Raji (cell line): ENCODE data around the gene GALNT10.

Experiments
- POLR2A ChIP-seq: IDR thresholded peaks from 2 replicates; pipeline ENCODE4 v1.6.1; 2011; ENCODE audit warnings: low read depth, low read length, control low read depth; ENCODE audit not compliant: insufficient read depth

Gene GALNT10

GRCh38 chr5:154197801-154198491 lies 7.4 kb downstream of the GALNT10 start:
- TF ChIP-seq POLR2A: no peak

- TF ChIP-seq POLR2A: no peak
Observed at GRCh38 chr5:154198611-154199230, 8.2 kb downstream of the GALNT10 start.

- no peak for TF ChIP-seq POLR2A
Observed at GRCh38 chr5:154199263-154199662, 8.7 kb downstream of the GALNT10 start.

- no peak for TF ChIP-seq POLR2A
Observed at GRCh38 chr5:154199671-154200220, 9.2 kb downstream of the GALNT10 start.

- TF ChIP-seq POLR2A: no peak
Observed at GRCh38 chr5:154200221-154200620, 9.7 kb downstream of the GALNT10 start.

- TF ChIP-seq POLR2A: no peak
Observed at GRCh38 chr5:154201108-154201769, 10.7 kb downstream of the GALNT10 start.

GRCh38 chr5:154202379-154203260 lies 12.1 kb downstream of the GALNT10 start:
- no peak for TF ChIP-seq POLR2A

GRCh38 chr5:154203798-154204578 lies 13.5 kb downstream of the GALNT10 start:
- TF ChIP-seq POLR2A: no peak

- no peak for TF ChIP-seq POLR2A
Observed at GRCh38 chr5:154205441-154206117, 15.0 kb downstream of the GALNT10 start.

GRCh38 chr5:154206311-154206710 lies 15.8 kb downstream of the GALNT10 start:
- no peak for TF ChIP-seq POLR2A

- TF ChIP-seq POLR2A: no peak
Observed at GRCh38 chr5:154207204-154207603, 16.7 kb downstream of the GALNT10 start.

GRCh38 chr5:154209591-154210081 lies 19.1 kb downstream of the GALNT10 start:
- TF ChIP-seq POLR2A: no peak

GRCh38 chr5:154210163-154210562 lies 19.6 kb downstream of the GALNT10 start:
- TF ChIP-seq POLR2A: no peak
